PFSK-1 (cell line): ENCODE measurements around the gene CSGALNACT2.

Experiments
- FOXP2 ChIP-seq: optimal IDR thresholded peaks from 2 replicates; pipeline ENCODE3; 2011; ENCODE audit warnings: borderline replicate concordance, control low read depth, inconsistent platforms; ENCODE audit not compliant: insufficient read depth; ENCODE audit errors: extremely low read length, extremely low read depth
- POLR2AphosphoS5 ChIP-seq: IDR thresholded peaks from 2 replicates; pipeline ENCODE4 v1.6.1; 2012; ENCODE audit warnings: low read depth, mild to moderate bottlenecking, control low read depth, low read length, moderate library complexity
- SIN3A ChIP-seq: IDR thresholded peaks from 2 replicates; pipeline ENCODE4 v1.6.1; 2012; ENCODE audit warnings: mild to moderate bottlenecking, low read length, moderate library complexity, borderline replicate concordance; ENCODE audit not compliant: insufficient read depth
- TAF1 ChIP-seq: IDR thresholded peaks from 2 replicates; pipeline ENCODE4 v1.6.1; 2012; ENCODE audit warnings: low read length, control low read depth, borderline replicate concordance; ENCODE audit not compliant: insufficient read depth
- TF ChIP-seq, protein P1 (sequence below), 2 experiments: IDR thresholded peaks; 2 replicates each; pipeline versions ENCODE4 v1.6.1 to v1.8.0; 2011 to 2012; ENCODE audit warnings: low read depth in 2 of 2, low read length in 2 of 2, control low read depth in 1 of 2, inconsistent platforms in 1 of 2, mild to moderate bottlenecking in 1 of 2, moderate library complexity in 1 of 2; ENCODE audit not compliant: insufficient read depth in 1 of 2

Gene CSGALNACT2

DNA sequence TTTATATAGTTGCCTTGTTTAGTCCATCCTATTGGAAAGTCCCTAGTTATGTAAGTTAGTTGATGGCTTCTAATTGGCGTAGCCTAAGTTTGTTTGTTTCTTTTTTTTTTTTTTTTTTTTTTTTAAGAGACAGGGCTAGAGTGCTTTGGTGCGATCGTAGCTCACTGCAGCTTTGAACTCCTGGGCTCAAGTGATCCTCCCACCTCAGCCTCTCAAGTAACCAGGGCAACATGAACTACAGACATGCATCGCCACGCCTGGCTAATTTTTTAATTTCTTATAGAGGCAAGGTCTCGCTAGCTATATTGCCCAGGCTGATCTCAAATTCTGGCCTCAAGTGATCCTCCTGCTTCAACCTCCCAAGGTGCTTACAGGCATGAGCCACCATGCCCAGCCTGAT lies 7.1 kb downstream of the CSGALNACT2 start:
- TF ChIP-seq POLR2AphosphoS5 (no peak), SIN3A (no peak), TAF1 (no peak), FOXP2 (no peak)
- TF ChIP-seq, protein P1, sequence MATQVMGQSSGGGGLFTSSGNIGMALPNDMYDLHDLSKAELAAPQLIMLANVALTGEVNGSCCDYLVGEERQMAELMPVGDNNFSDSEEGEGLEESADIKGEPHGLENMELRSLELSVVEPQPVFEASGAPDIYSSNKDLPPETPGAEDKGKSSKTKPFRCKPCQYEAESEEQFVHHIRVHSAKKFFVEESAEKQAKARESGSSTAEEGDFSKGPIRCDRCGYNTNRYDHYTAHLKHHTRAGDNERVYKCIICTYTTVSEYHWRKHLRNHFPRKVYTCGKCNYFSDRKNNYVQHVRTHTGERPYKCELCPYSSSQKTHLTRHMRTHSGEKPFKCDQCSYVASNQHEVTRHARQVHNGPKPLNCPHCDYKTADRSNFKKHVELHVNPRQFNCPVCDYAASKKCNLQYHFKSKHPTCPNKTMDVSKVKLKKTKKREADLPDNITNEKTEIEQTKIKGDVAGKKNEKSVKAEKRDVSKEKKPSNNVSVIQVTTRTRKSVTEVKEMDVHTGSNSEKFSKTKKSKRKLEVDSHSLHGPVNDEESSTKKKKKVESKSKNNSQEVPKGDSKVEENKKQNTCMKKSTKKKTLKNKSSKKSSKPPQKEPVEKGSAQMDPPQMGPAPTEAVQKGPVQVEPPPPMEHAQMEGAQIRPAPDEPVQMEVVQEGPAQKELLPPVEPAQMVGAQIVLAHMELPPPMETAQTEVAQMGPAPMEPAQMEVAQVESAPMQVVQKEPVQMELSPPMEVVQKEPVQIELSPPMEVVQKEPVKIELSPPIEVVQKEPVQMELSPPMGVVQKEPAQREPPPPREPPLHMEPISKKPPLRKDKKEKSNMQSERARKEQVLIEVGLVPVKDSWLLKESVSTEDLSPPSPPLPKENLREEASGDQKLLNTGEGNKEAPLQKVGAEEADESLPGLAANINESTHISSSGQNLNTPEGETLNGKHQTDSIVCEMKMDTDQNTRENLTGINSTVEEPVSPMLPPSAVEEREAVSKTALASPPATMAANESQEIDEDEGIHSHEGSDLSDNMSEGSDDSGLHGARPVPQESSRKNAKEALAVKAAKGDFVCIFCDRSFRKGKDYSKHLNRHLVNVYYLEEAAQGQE (IDR thresholded peaks at IDR 0.05; ENCODE audit: insufficient read depth in 1 of 2, low read depth in 2 of 2, low read length in 2 of 2): no peak

DNA sequence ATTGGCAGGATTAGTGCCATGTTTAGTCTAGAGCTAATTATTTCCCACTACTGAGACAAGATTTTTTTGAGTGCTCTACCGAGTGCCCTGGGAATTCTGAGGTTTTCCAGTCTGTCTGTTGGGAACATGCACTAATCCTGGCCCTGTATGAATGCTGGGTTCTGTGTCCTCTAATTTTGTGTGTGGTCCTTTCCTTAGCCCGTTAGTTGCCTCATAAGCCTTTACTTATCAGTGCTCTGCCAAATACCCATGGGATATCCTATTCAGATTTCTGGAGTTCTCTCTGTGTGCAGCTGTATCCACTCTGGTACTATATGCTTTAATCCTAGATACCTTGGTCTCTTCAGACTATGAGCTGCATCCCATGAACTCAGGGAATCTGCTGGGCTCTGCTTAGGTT lies 13.1 kb downstream of the CSGALNACT2 start:
- TF ChIP-seq FOXP2 (no peak), POLR2AphosphoS5 (no peak), TAF1 (no peak), SIN3A (no peak)
- TF ChIP-seq, protein P1 (IDR thresholded peaks at IDR 0.05; ENCODE audit: insufficient read depth in 1 of 2, low read depth in 2 of 2, low read length in 2 of 2): no peak

DNA sequence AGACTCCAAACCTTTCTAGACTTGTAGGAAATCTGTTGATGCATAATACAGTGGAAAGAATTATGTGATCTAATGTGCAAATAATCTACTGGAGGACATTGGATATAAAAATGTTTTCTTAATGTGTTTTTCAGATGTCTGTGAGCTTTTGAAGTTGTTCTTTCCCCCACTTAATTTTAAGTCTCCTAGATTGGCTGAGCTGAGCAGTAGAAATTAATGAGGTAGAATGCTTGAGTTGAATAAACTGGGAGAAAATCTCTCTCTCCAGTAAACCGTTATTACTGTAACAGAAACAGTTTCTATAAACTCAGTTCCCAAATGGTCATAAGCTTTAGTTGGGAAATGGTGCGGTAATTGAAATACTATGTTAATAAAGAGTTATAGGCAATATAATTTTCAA lies 15.7 kb downstream of the CSGALNACT2 start:
- no peak for TF ChIP-seq FOXP2
- TF ChIP-seq, protein P1 (IDR thresholded peaks at IDR 0.05; ENCODE audit: insufficient read depth in 1 of 2, low read depth in 2 of 2, low read length in 2 of 2): no peak
- TF ChIP-seq POLR2AphosphoS5: no peak
- TF ChIP-seq SIN3A: no peak
- TF ChIP-seq TAF1: no peak

DNA sequence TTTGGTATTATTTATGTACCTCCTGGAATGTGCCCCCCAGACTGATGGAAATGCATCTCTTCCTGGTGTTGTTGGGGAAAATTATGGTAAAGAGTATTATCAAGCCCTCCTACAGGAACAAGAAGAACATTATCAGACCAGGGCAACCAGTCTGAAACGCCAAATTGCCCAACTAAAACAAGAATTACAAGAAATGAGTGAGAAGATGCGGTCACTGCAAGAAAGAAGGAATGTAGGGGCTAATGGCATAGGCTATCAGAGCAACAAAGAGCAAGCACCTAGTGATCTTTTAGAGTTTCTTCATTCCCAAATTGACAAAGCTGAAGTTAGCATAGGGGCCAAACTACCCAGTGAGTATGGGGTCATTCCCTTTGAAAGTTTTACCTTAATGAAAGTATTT lies 17.0 kb downstream of the CSGALNACT2 start:
- TF ChIP-seq FOXP2: no peak

DNA sequence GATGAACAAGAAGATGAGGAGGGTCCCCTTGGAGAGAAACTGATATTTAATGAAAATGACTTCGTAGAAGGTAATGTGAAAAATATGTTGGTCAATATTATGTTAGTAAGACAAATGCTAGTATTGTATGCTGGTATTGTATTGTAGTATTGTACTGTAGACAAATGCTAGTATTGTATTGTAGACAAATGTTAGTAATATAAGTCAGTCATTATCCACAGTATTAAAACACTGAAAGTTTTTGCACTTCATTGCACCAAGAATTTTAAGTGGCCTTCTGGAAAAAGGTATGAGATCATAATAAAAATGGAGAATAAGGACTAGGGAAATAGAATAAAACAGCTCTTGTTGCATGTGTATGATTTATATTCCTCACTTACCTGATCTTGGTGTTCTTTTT lies 17.5 kb downstream of the CSGALNACT2 start:
- TF ChIP-seq POLR2AphosphoS5: no peak
- TF ChIP-seq, protein P1 (IDR thresholded peaks at IDR 0.05; ENCODE audit: insufficient read depth in 1 of 2, low read depth in 2 of 2, low read length in 2 of 2): no peak
